ENCODE results near the gene SNHG17.
"Not testable (repeated sequence)": the region's sequence is repeated elsewhere in the genome, so short reads cannot be mapped to it uniquely, and the experiment has no call there.

Gene SNHG17

DNA sequence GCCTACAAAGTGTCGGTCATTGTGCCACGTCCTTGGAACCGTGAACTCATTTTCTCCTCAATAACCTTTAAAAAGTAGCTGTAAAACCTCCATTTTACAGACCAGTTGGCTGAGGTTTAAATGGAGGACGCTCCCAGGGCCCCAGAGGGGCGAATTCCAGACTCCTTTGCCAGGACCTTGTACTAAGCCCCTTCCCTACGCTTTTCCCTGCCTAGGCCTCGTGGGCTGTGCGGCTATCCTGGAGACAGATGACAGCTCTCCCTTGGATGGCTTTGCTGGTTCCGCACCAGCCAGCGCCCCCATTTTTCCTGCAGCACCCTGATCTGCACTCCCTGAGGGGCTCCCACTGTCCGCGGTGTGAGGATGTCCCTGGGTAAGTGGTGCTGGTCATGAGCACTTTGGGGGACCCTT lies 12.1 kb upstream of the SNHG17 start:
- no peak for DNase-seq

DNA sequence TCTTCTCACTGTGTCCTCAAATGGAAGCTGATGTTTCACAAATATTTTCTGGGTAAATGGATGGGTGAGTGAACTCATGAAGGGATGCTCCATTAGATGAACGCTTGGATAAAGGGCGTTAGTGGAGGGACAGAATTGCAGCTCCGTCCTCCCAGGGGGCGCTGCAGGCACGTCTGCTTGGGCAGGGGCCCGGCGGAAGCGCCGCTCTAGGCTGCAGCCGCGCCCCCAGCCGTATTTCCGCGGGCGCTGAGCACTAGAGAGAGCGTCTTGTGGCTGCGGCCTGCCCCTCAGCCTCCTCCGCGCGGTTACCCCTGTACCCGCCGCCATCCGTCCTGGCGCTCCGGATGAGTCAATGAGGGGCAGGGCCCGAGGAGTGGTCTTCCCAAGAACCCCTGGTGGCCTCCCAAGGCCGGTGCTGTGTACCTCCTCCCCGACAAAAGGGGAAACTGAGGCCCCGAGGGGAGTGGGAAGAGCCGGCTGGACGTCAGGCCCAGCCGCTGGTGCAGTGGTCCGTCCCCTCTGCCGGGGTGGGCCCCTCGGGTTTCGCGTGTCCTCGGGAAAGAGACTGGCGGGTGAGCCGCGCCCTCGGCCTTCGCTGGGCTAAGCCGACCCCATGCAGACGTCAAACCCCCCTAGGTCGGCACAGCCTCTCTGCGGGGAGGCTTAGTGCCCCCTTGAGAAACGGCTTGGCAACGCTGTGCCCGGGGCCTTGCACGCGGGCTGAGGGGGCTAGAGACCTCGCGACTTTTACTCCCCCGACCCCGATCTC lies 11.5 kb upstream of the SNHG17 start:
- peak; percentile 89 for DNase-seq

DNA sequence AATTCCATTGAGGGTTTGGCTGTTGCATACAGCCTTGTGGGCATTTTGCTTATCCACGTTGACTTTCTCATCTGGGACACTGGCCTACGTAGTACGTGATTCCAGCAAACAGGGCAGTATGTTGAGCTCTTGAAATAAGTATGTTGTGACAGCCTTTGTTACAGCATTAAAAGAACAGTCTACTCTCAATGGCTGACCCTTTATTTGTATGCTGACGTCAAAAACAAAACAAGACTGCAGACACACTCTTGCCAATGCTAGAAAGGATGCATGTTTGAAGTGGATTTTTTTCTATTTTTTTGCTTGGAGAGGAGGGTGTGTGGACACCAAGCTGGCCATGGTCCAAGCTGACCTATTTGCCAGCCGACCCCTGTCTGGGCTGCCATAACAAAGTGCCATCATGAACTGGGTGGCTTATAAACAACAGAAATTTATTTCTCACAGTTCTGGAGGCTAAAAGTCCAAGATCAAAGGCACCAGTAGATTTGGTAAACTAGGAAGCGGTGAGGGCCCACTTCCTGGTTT lies 10.8 kb upstream of the SNHG17 start:
- DNase-seq, result no peak

DNA sequence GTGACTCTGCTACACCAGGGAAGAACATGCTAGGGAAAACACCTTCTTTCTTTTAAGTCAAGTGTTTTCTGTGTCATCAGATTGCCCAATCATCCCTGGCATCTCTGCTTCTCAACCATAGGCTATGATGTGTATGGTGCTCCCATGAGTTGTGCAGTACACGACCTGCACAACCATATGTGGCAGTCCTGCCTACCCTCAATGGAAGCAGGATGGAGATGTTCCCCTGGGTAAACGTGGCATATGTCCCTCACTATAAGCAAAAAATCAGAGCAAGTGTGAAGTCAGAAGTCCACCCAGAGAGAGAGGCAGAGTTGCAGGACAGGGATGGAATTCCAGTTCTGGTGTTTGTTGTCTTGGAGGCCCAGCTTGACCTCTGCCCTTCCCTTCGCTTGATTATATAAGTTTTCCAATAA lies 10.3 kb upstream of the SNHG17 start:
- DNase-seq, result no peak

DNA sequence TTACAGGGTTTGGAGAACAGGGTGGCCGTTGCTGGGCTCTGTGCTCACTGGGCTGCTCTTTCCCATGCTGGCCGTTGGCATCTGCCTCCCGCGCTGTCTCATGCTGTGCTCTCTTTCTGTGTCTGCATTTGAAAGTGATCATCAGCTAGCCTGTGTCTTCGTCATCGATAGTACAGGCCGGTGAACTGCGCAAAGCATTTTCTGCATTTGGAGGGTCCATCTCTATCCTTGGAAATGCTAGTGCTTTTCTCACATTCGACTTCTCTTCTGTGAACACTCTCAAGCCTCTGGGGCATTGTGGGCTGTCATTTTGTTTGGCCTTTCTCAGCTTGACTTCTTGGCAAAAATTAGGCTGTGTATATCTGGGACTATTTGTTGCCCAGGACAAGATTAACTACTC lies 6.8 kb upstream of the SNHG17 start:
- DNase-seq, result no peak

DNA sequence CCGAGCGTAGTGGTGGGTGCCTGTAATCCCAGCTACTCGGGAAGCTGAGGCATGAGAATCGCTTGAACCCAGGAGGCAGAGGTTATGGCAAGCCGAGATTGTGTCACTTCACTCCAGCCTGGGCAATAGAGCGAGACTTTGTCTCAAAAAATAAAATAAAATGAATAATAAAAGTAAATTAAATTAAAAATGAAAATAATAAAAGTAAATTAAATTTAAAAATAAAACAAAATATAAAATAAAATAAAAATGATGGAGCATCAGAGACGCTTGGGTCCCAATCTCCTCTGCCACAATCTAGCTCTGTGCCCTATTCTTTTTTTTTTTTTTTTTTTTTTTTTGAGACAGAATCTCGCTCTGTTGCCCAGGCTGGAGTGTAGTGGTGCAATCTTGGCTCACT lies 6.0 kb upstream of the SNHG17 start:
- not testable (repeated sequence) for DNase-seq

DNA sequence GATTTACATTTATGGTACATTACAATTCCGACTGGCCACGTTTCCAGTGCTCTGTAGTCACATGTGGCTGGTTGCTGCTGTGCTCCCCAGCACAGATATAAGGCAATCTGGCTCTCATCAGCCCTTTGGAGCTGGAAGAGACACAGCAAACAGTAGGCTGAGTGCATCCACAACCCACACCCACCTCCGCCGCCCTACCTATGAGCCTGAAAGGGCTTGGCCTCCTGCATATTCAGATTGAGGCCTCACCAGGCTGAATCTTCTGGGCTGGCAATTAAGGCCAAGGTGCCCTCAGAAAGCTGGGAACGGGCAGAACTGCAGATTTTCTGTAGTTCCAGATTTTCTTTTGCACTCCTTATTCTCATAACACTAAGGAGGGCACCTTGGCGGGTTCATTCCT lies 2.7 kb upstream of the SNHG17 start:
- no peak for DNase-seq

DNA sequence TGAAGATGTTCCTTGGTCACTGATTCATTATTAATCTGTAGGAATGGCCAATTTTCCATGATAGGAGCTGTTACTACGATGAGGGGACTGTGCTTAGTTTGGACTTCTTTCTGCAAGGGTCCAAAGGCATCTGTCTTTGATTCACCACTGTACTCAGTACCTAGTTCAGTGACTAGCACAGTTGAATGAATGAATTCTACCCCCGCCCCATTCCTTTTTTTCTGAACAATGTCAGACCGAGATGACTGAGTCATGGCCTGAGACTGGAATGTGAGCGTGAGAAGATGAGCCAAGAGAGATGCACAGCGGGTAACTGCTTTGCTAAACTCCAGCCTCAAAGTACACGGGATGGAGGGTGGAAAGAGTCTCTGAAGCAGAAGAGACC lies 419 bp upstream of the SNHG17 start:
- DNase-seq, result no peak

DNA sequence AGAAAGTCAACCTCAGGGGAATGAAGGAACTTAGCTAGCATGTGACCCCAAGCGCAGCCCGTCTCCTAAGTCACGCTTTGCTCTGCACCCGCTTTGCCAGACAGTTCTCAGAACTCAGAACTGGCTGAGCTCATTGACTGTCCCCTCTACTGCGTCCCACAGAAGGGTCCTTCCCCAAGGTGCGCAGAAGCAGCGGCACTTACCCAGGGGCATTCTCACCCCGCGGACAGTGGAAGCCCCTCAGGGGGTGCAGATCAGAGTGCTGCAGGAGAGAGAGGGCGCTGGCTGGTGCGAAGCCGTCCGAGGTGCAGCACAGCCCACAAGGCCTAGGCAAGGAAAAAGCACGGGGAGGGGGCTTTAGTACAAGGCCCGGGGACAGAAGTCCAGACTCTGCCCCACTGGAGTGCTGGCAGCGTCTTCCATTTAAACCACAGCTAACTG lies 807 bp downstream of the SNHG17 start:
- no peak for DNase-seq

DNA sequence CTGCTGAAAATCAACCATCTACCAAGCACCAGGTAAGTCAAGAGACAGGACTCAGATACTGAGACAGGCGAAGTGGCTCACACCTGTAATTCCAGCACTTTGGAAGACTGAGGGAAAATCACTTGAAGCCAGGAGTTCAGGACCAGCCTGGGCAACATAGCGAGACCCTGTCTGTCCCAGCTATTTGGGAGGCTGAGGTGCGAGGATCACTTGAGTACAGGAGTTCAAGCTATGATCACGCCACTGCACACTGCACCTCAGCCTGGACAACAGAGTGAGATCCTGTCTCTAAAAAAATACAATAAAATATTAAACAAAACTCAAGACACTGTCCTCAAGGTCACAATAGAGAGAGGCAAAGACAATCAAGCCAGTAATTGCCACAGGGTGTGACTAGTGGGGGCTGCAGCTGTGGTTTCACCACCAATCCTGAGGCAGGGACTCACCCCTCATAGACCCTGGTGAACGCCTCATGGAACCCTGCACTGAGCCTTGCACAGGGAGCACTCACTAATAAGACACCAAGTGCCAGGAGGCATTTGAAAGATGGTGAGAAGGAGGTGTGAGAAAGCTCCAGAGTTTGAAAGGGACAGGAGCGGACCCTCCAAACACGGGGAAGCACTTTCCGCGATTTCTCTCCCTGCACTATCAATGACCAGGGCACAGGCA lies 1.7 kb downstream of the SNHG17 start:
- DNase-seq, result no peak

DNA sequence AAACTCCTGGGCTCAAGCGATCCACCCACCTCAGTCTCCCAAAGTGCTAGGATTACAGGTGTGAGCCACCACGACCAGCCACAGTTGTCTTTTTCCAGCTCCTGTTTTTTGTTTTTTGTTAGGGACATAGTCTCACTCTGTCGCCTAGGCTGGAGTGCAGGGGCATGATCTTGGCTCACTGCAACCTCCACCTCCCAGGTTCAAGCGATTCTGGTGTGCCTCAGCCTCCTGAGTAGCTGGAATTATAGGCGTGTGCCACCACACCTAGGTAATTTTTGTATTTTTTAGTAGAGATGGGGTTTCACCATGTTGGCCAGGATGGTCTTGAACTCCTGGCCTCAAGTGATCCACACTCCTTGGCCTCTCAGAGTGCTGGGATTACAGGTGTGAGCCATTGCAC lies 2.3 kb downstream of the SNHG17 start:
- not testable (repeated sequence) for DNase-seq

DNA sequence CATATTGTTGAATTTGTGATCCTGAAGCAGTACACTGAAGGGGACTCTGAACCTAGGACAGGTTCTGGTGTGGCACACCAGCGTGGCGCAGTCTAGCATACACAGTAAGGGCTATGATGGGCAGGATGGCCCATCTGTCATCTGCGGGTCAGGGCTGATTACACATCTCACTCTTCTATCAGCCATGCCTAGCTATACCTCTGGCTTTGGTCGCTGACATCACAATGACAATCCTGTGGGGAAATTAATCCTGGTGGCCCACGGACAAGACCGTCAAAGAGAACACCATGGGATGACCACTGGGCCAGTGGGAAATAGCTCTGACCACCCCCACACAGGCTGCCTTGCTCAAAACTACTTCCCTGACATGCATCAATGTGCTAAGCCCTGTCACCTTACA lies 2.8 kb downstream of the SNHG17 start:
- no peak for DNase-seq

DNA sequence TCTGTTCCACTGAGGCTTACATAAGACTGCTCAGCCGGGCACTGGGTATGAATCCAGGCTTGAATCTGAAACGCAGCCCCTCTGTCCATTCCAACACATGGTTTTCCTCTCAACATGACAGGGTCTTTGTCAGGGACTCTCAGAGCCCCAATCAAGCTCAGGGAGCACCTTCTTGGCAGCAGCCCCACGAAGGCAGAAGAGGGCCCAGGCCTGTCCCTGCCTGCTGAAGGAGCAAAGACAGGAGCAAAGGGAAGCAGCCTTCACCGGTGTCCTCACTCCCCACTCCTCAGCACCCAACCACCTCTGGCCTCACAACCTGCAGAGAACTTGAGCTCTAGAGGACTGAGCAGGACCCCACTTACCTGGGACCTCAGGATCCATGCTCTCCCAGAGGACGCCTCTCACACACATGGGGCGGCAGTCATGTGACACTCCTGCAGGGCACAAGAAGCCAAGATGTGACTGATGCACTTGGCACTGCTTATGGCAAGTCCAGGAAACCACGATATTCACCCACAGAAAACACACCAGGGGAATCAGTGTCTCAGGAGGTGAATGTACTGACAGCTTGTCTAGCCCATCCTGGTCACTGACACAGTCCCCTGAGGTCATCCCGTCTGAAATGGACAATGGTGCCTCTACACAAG lies 4.3 kb downstream of the SNHG17 start:
- no peak for DNase-seq

DNA sequence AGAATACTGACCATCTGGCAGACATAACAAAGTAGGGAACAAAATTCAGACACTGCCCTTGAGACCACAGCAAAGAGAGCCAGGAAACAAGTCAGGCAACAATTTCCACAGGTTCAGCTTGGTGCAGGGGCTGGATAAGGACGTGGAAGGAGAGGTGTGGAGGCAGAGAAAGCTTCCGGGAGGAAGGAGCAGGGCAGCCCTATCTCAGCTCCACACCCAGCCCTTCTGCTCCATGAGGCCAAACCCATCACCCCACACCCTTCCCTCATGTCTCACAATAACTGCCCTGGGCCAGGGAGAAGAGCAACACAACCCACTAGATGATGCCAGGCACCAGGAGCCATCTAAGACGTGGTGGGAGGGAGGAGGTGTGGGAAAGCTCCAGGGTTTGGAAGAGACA lies 5.8 kb downstream of the SNHG17 start:
- no peak for DNase-seq

DNA sequence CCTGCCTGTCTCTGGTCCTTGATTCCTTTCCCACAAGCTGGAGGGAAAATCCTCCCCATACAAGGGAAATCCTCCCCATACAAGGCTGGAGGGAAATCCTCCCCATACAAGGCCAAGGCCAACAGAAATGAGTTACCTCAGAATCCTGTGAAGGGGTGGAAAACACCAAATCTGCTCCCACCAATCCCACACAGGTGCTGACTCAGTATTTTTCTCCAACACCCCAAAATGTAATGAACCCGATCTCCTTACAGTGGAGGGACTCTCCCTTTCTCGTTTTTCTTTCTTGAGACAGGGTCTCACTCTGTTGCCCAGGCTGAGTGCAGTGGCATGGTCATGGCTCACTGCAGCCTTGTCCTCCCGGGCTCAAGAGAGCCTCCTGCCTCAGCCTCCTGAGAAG lies 6.3 kb downstream of the SNHG17 start:
- DNase-seq, result no peak

DNA sequence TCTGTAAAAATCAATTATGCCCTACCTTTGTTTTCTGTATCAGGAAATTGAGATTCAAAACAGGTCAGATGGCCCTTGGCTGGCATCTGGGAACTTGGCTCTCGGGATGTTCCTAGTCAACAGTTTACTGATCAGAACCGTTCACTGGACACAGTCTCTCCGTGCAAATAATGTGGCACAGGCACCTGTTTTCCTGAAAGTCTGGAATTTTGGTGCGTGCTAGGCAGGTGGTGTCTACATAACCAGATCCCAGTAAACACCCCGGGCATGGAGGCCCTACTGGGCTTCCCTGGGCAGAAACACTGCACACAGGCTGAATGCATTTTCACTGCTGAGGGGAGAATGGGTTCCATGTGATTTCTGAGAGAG lies 7.5 kb downstream of the SNHG17 start:
- DNase-seq, result no peak

DNA sequence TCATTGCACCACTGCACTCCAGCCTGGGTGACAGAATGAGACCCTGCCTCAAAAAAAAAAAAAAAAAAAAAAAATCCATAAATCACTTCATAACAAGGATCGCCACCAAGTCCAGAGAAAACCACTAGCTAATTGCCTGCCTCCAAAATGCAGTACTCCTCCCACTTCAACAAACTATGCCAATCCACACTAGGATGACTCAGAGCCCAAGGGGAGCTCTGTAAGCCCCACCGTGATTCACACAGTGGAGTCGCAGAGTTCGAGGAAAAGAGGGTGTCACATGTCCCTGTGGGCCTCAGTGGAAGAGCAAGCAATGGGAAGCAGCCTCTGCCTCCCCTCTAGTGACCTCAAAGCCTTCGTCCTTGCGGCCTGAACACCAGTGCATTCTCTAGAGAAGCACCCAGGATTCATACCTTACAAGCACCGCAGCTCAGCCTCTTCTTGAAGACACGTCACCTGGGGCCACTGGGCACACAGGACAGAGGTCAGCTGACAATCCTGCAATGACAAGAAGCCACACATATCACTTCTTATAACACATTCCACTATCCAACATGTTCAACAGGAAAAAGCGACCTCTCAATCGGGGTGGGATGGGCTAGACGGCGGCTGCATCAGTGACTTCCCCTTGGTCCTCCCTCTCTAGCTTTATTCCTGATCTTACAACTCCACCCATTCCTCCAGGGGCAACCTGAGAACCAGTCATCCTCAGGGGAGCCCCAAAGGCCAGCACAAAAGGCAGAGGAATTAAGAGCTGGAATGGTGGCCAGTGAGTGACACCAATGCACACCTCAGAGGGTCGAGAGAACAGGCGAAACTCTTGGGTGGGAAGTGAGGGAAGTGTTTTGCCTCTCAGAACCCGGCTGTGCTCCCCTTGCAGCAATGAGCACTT lies 8.9 kb downstream of the SNHG17 start:
- DNase-seq, result no peak

DNA sequence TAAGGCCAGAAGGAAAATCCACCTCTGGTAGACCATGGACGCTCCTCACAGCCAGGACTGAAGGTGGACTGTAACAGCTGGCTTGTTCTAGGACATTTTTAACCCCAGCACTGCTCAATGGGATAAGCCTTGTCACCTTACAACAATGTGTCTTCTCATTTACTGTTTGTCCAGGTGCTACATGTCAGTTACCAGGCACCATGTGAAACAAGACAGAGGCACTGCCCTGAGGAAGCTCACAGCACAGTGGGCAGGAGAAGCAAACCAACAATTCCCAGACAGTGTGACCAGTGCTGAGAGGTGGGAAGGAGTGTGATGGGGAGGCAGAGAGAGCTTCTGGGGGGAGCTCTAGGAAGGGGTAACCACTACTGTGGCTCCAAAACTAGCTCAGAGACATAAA lies 10.7 kb downstream of the SNHG17 start:
- no peak for DNase-seq

DNA sequence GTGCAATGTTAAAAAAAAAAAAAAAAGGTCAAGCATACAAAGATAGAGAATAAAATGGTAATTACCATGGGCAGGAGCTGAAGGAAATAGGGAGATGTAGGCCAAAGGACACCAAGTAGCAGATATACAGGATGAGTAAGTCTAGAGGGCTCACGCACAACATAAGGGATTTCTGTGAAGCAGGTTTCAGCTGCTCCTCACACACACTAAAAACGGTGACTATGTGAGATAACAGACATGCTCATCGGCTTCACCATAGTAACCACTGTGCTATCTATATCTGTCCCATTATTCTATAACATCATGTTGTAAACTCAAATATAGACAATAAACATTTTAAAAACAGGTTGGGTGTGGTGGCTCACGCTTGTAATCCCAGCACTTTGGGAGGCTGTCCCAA lies 11.6 kb downstream of the SNHG17 start:
- no peak for DNase-seq

DNA sequence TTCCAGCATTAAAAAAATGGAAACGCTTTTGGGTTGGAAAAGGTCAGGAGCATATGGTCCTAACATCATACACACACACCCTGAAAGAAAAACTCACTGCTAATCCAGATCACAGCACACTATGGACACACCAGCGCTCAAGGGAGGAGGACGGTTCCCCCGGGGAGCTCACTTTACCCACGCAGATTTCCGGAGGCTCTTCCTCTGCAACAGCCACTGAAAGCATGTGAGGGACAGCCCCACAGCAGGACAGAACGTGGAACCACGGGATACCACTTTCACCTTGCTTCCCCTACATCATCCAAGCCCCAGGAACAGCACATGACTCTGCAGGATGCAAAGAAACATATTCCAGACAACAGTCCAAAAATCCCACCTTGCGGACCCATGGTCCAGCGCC lies 13.2 kb downstream of the SNHG17 start:
- DNase-seq, result no peak

DNA sequence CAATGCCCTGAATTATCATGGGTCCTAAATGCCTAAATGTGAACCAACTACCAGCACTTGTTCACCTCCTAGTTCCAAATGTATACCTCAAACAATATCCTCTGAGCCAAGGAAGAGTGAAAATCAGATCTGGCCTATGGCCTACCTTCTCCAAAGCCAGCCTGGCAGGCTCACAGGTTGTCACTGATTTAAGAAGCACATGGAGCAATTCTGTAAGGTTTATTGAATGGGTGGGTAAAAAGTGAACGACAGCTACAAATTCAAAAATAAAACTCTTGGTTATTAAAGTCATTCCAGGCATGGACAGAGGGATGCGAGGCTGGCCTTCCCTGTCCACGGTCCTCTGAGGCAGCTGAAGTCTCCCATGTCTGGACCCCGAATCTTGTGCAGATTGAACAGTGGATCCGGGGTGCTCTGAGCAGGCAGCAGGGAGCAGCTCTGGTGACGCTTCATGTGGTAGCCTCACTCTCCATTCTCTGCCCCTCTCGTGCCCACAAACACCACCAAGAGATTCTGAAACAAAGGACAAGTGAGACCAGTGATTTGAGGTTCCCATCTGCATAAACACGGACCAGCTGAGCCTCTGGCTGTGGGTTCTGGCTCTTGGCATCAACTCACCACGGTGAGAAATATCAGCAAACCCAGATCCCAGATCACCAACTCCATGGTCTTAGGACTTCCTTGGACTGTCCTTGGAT lies 14.6 kb downstream of the SNHG17 start:
- DNase-seq, result no peak

DNA sequence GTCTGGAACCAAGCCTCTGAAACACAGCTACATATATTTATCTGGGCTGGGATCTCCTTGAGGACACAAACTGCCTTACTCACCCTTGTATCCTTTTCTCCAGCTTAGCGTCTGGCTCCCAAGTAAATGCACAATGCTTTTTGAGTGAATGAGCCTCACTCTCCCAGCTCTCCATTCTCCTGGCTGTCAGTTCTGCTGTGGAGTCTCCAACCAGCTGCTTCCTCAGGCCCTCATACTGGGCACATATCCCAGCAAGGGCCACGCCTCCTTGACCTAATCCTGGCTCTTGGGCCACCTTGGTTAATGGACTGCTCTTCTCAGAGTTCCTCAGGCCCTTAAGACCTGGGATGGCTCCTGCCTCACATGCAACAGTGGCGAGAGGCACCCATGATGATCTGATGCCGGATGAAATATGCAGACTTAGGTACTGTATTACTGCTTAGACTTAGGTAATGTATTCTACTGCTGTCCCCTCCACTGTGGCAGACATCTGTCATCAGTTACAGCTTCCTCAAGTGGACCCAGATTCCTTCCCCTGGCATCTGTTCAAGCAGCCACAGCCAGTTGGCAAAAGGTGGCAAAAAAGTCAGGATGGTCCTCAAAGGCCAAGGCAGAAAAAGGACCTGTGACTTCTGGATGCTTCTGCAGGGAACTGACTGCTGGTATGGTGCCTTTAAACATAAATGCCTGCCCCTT lies 16.5 kb downstream of the SNHG17 start:
- DNase-seq, result no peak
